Aorta (tissue), 5 donors: ENCODE measurements around the gene VIPAS39. TPM values are rescaled to one million over a fixed set of nuclear protein-coding genes. Genes with fewer than 3 reads are reported as not detected.
"Not testable (repeated sequence)": the region's sequence is repeated elsewhere in the genome, so short reads cannot be mapped to it uniquely, and the experiment has no call there.

Experiments
- ATAC-seq: fragments of 200-7000 bp; cut with Tn5 transposase; one replicate; pipeline ENCODE4 v1.9.1; 2022; ENCODE audit warnings: moderate library complexity; ENCODE audit not compliant: low FRiP score
- DNase-seq, 2 donors: peaks; one replicate each; pipeline ENCODE4 v3.0.0-alpha.2; 2020
- H3K27ac ChIP-seq, 2 donors: one replicate each; pipeline ENCODE4 v1.5.1; 2013; ENCODE audit warnings: low read length in 2 of 2, mild to moderate bottlenecking in 2 of 2, moderate library complexity in 2 of 2, control low read depth in 1 of 2, inconsistent platforms in 1 of 2, low read depth in 1 of 2
- H3K27me3 ChIP-seq, 2 donors: one replicate each; pipeline ENCODE4 v1.6.1; 2013; ENCODE audit warnings: control low read depth in 1 of 2, low read length in 1 of 2, mild to moderate bottlenecking in 1 of 2, moderate library complexity in 1 of 2; ENCODE audit not compliant: insufficient read depth in 2 of 2, control insufficient read depth in 1 of 2
- H3K36me3 ChIP-seq, 2 donors: one replicate each; pipeline ENCODE4 v1.6.1; 2013; ENCODE audit warnings: control low read depth in 1 of 2, low read length in 1 of 2, mild to moderate bottlenecking in 1 of 2; ENCODE audit not compliant: insufficient read depth in 2 of 2, control insufficient read depth in 1 of 2
- H3K4me1 ChIP-seq, 2 donors: one replicate each; pipeline ENCODE4 v1.6.1; 2013; ENCODE audit warnings: low read length in 2 of 2, control low read depth in 1 of 2, mild to moderate bottlenecking in 1 of 2, moderate library complexity in 1 of 2; ENCODE audit not compliant: insufficient read depth in 2 of 2, control insufficient read depth in 1 of 2
- H3K4me3 ChIP-seq, 2 donors: one replicate each; pipeline ENCODE4 v1.5.1; 2013; ENCODE audit warnings: low read length in 2 of 2, control low read depth in 1 of 2, mild to moderate bottlenecking in 1 of 2
- H3K9me3 ChIP-seq: one replicate; pipeline ENCODE4 v1.6.1; 2013; ENCODE audit warnings: mild to moderate bottlenecking, low read length; ENCODE audit not compliant: control insufficient read depth
- WGBS, 2 donors: extraction: QIAGEN DNeasy Blood & Tissue Kit; methylation state at CpG; one replicate each; pipeline ENCODE4 v1.1.7; 2013; 5-methylcytosine and 5-hydroxymethylcytosine counted together
- intact Hi-C, 2 donors: fragments of 100-400 bp; cut with DNase I; formaldehyde crosslinking; loops; one replicate each; pipeline versions ENCODE4 v1.14.2 to v1.15.0; 2022
- polyA plus RNA-seq, 2 donors: library from polyadenylated mRNA; stranded (reverse); fragments of 200-250 nt; gene quantifications; one replicate each; pipeline ENCODE4 v1.2.3, GENCODE V29; 2013
- total RNA-seq, 2 donors: library from RNA; stranded (reverse); fragmentation: NEBNext Ultra II Directional; extraction: Animal tissue kit (Norgen Biotek cat#: 25700); gene quantifications; one replicate each; pipeline ENCODE4 v1.2.1, GENCODE V29; 2021
- donor health status: healthy with polysubstance abuse.
- donor health status: Bipolar disorder and iron deficiency.
- donor health status: DM: no; HTN: no; CAD: no.
- donor health status: DM: no; HTN: no; CAD: no.
- donor health status: DM: yes; HTN: yes; CAD: no.

VIPAS39 gene
- total and polyA plus RNA-seq, 4 donors: 6.1 to 17.3 (median 15.2) TPM

DNA sequence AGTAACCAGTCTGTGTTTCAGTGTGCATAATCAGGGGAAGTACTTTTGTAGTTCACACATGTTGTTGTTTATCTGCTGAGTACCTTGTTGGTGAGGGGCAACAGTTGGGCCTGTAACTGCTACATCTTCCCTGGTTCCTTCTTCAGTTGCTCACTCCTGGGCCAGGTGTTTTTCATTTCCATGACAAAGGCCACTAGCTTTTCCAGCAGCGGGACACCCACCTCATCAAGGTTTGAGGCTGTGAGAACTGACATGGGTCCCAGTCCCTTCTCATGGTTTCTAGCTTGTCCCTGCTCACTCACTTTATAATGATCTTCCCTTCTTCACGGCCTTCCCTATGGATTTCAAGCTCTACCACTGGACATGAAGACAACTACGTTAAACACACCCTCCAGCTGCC is 32.5 kb downstream of the VIPAS39 start:
- peaks cover 27 to 29% of the 10 kb centered on the region in 2 donors for H3K36me3 ChIP-seq

DNA sequence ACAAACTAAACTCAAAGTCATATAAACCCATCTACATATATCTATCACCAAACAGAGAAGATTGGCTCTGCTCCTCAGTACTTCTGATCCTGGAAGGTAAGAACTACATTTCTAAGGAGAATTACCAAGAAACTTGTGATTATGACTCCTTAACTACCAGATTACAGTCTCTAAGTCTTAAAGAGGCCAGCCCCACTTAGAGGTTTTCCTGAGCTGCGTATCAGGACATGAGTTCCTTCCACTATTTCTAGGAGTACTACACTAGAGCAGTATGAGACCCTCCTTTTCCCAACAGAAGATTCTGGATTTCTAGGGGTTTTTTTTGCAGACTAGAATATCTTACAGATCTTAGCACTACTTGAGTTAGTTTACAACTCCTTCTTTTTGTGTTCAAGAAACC is 34.0 kb downstream of the VIPAS39 start, which contains the start of gene NOXRED1:
Gene NOXRED1, minus strand, starts transcription at position 101 of the 400 bp plus-strand sequence. CDS start 634 bp downstream, outside the sequence.
- ATAC-seq (no peak), DNase-seq (no peak)
- Histone ChIP-seq H3K27ac (no peak within 1 kb of the TSS), H3K4me3 (no peak within 1 kb of the TSS), H3K9me3 (peaks cover 4% of the 10 kb centered on the region), H3K36me3 (peaks cover 17 to 20% of the 10 kb centered on the region in 2 donors), H3K27me3 (no peaks in the 10 kb centered on the region), H3K4me1 (no peaks in the 10 kb centered on the region)
- 98 to 100% methylated on average over 1 of the region's 1 CpG for WGBS, 2 donors
- intact Hi-C loops: no loop called here

More for the DNA sequence above, 32.5 kb downstream of the VIPAS39 start:
- H3K9me3 ChIP-seq: peaks cover 2% of the 10 kb centered on the region
- no peak overlapping the region for H3K4me3 ChIP-seq
- no peaks in the 10 kb centered on the region for H3K27me3 ChIP-seq
- WGBS, 2 donors: 86 to 87% methylated on average over 3 of the region's 3 CpGs
- intact Hi-C loops: no loop called here
- no peak overlapping the region for H3K27ac ChIP-seq
- DNase-seq (no peak), ATAC-seq (no peak)
- H3K4me1 ChIP-seq: no peaks in the 10 kb centered on the region

DNA sequence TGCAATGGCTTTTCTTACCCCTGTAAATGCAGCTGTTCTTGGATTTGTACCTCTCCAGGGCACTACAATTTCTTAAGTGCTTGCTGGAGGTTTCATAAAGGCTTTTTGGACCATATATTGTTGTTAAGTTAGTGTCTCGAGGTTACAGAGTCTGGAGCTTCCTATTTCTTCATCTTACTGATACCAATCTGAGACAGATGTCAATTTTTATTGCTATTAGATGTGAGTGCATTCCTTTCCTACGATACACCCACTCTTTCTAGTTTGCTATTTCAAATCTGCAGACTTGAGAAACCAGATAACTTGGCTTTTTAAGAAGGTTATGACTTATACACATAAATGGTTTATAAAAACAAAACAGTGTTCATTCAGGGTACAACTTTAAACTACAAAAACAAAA is 36.2 kb downstream of the VIPAS39 start:
- peaks cover 4% of the 10 kb centered on the region for H3K9me3 ChIP-seq
- WGBS, 2 donors: 34 to 78% methylated on average over 2 of the region's 2 CpGs
- H3K4me3 ChIP-seq: no peak overlapping the region
- no peaks in the 10 kb centered on the region for H3K4me1 ChIP-seq
- H3K27ac ChIP-seq: no peak overlapping the region
- no peak for DNase-seq
- H3K36me3 ChIP-seq: peaks cover 7 to 9% of the 10 kb centered on the region in 2 donors
- H3K27me3 ChIP-seq: no peaks in the 10 kb centered on the region
- no peak for ATAC-seq
- intact Hi-C loops: no loop called here

DNA sequence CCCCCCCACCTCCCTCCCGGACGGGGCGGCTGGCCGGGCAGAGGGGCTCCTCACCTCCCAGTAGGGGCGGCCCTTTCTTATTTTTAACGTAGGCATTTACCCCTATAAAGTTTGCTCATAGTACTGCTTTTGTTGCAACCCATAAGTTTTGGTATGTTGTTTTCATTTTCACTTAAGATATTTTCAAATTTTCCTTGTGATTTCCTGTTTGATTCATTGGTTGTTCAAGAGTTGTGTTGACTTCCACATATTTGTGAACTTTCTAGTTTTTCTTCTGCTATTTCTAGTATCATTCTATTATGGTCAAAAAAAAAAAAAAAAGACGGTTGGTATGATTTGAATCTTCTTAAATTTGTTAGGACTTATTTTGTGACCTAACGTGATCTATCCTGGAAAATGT is 40.6 kb downstream of the VIPAS39 start:
- WGBS, 2 donors: 81 to 89% methylated on average over 6 to 8 of the region's 8 CpGs

DNA sequence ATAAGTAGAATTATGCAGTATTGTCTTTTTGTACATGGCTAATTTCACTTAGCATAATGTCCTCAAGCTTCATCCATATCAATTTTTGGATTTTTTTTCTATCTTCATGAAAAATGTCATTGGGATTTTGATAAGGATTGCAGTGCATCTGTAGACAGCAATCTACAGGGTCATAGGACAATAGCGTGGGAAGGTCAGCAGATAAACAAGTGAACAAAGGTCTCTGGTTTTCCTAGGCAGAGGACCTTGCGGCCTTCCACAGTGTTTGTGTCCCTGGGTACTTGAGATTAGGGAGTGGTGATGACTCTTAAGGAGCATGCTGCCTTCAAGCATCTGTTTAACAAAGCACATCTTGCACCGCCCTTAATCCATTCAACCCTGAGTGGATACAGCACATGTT is 41.3 kb downstream of the VIPAS39 start:
- H3K27ac ChIP-seq, DNase-seq, intact Hi-C loops, H3K9me3 ChIP-seq, ATAC-seq, H3K4me1 ChIP-seq, H3K27me3 ChIP-seq, H3K36me3 ChIP-seq, H3K4me3 ChIP-seq: not testable (repeated sequence)
- WGBS, 2 donors: 92 to 98% methylated on average over 2 of the region's 3 CpGs

More for the DNA sequence above, 40.6 kb downstream of the VIPAS39 start:
- no peaks in the 10 kb centered on the region for H3K36me3 ChIP-seq
- H3K9me3 ChIP-seq: peaks cover 2% of the 10 kb centered on the region
- intact Hi-C loops: no loop called here
- no peaks in the 10 kb centered on the region for H3K27me3 ChIP-seq
- DNase-seq (no peak), ATAC-seq (no peak)
- H3K4me1 ChIP-seq: no peaks in the 10 kb centered on the region
- no peak overlapping the region for H3K4me3 ChIP-seq
- no peak overlapping the region for H3K27ac ChIP-seq

DNA sequence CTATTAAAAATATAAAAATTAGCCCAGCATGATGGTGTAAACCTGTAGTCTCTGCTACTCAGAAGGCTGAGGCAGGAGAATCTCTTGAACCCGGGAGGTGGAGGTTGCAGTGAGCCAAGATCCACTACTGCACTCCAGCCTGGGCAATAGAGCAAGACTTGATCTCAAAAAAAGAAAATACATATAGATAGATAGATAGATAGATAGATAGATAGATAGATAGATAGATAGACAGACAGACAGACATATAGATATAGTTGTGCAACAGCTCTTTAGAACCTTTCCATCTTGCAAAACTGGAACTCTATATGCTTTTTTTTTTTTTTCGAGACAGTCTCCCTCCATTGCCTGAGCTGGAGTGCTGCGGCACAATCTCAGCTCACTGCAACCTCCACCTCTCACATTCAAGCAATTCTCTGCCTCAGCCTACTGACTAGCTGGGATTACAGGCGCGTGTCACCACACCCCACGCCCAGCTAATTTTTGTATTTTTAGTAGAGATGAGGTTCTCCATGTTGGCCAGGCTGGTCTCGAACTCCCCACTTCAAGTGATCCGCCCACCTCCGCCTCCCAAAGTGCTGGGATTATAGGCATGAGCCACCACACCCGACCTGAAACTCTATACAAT is 41.9 kb downstream of the VIPAS39 start:
- ATAC-seq, DNase-seq, H3K4me3 ChIP-seq, H3K27me3 ChIP-seq, H3K36me3 ChIP-seq, H3K9me3 ChIP-seq, H3K4me1 ChIP-seq, H3K27ac ChIP-seq, intact Hi-C loops: not testable (repeated sequence)
- WGBS, 2 donors: 92 to 93% methylated on average over 10 of the region's 10 CpGs

DNA sequence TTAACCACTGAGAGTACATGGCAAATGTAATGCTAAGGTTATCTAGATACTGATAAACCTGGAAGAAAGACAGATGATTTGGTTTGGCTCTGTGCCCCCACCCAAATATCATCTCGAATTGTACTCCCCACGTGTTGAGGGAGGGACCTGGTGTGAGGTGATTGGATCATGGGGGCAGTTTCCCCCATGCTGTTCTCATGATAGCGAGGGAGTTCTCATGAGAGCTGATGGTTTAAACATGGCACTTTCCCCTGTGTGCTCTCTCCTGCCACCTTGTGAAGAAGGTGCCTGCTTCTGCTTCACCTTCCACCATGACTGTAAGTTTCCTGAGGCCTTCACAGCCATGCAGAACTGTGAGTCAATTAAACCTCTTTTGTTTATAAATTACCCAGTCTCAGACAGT is 48.3 kb downstream of the VIPAS39 start:
- H3K27me3 ChIP-seq: no peaks in the 10 kb centered on the region
- H3K4me1 ChIP-seq: no peaks in the 10 kb centered on the region
- DNase-seq (no peak), ATAC-seq (no peak)
- no peak overlapping the region for H3K27ac ChIP-seq
- H3K9me3 ChIP-seq: no peaks in the 10 kb centered on the region
- H3K4me3 ChIP-seq: no peak overlapping the region
- peaks cover 0 to 2% of the 10 kb centered on the region in 2 donors for H3K36me3 ChIP-seq
- 28 to 36% methylated on average over 3 of the region's 3 CpGs for WGBS, 2 donors
- intact Hi-C loops: no loop called here

DNA sequence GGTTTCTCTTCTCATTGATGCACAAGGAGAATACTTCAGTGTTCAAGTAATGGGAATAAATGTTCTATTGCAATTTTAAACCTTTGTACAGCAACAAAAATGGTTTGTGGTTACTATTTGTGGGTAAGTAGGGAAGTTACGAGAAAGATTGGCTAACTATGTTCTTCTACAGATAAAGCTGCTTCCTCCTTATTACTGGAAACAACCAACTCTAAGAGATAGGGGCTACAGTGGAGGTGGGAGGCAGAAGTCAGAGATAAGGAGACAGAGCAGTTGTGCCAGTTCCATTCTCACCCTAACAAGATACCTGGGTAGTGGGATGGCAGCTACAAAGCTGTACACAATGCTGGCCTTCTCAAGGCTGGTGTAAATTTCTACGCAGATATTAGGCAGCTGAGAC is 50.2 kb downstream of the VIPAS39 start:
- DNase-seq (no peak), ATAC-seq (no peak)
- H3K4me3 ChIP-seq: no peak overlapping the region
- H3K27ac ChIP-seq: no peak overlapping the region
- no peaks in the 10 kb centered on the region for H3K27me3 ChIP-seq
- 87 to 90% methylated on average over 2 of the region's 2 CpGs for WGBS, 2 donors
- H3K9me3 ChIP-seq: no peaks in the 10 kb centered on the region
- no peaks in the 10 kb centered on the region for H3K4me1 ChIP-seq
- H3K36me3 ChIP-seq: peaks cover 0 to 2% of the 10 kb centered on the region in 2 donors
- intact Hi-C loops: no loop called here

DNA sequence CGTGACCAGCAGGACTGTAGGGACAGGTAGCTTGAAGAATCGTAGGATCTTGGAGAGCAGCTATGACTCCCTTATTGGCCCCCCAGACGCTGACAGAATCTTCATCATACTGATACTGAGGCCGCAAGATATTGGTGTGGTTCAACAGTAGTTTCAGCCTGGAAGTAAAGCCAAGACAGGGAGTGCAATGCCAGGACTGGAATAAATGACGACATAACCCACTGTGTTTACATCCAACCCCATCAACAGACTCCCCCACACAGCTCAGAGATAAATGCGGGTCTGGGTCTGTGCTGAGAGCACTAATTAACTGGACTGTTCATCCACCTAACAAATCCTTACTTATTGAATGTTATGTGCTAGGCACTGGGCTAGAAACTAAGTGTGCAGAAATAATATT is 50.7 kb downstream of the VIPAS39 start:
- ATAC-seq: no peak
- no peak overlapping the region for H3K4me3 ChIP-seq
- H3K4me1 ChIP-seq: no peaks in the 10 kb centered on the region
- 54 to 61% methylated on average over 6 of the region's 6 CpGs for WGBS, 2 donors
- no peaks in the 10 kb centered on the region for H3K9me3 ChIP-seq
- DNase-seq: no peak
- intact Hi-C loops: no loop called here
- H3K27ac ChIP-seq: no peak overlapping the region
- H3K27me3 ChIP-seq: no peaks in the 10 kb centered on the region
- peaks cover 0 to 2% of the 10 kb centered on the region in 2 donors for H3K36me3 ChIP-seq
